ENCODE data around the gene ARPC2. TPM values are rescaled to one million over a fixed set of nuclear protein-coding genes. Genes with fewer than 3 reads are reported as not detected.
"Not testable (repeated sequence)": the region's sequence is repeated elsewhere in the genome, so short reads cannot be mapped to it uniquely, and the experiment has no call there.

The ARPC2 gene
- total and polyA plus RNA-seq, 3 experiments from 2014 or later, result 575 to 970 (median 600) TPM

DNA sequence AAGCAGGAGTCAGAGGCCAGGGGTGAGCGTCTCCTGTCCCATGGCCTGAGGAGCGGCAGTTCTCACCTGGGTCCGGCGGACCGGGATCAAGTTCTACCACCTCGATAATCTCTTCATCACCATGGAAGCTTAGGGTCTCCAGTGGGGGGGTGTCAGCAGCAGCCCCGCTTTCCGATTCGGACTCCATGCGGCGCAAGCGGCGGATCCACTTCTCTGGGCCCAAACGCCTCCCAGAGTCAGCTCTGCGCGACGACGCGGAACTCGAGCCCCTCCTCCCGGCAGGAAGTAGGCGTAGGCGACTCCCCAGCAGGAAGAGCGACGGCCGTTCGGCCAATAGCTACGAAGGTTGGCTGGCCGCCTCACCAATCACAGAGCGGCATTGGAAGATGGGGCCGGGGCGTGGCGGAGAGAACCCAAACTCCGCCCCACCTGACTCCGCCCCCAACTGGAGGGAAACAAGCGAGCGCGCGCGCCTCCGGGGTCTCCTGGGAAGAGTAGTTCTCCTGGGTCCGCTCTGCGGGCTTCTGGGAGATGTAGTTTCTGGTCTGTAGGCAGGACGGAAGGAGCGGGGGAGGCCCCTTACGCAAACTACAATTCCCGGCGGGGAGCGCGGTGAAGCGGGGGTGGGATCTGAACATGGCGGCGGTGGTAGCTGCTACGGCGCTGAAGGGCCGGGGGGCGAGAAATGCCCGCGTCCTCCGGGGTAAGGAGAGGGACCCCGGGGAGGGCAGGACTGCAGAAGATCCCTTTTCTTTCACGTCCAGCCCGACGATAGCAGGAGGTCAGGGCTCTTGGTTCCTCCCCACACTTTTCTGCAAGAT is 53.1 kb downstream of the ARPC2 start, which contains the start of the genes AAMP and PNKD:
TSS of gene AAMP (minus strand) at position 238 of the 821 bp plus-strand sequence. CDS start at position 187, 51 bp downstream.
TSS of gene PNKD (plus strand) at position 620 of the 821 bp plus-strand sequence. CDS start at position 637, 17 bp downstream.
- Mint-ChIP-seq H3K27ac (peak within 1 kb of the TSS; percentile 74 to 99 (median 92)), H3K9me3 (no peaks in the 10 kb centered on the region), H3K27me3 (no peaks in the 10 kb centered on the region), H3K36me3 (peaks cover 0 to 69% (median 11%) of the 10 kb centered on the region in 3 donors), H3K4me1 (peaks cover 42 to 66% (median 50%) of the 10 kb centered on the region in 3 donors), H3K4me3 (peak within 1 kb of the TSS; percentile 85 to 95 (median 89))
- Histone ChIP-seq H3K4me3 (ENCODE audit: low read length) (peak within 1 kb of the TSS; percentile 94), H3K4me1 (ENCODE audit: insufficient read depth, low read length) (peaks cover 31% of the 10 kb centered on the region), H3K9me3 (ENCODE audit: low read length) (no peaks in the 10 kb centered on the region), H3K36me3 (ENCODE audit: insufficient read depth, low read length) (peaks cover 35% of the 10 kb centered on the region), H3K27me3 (ENCODE audit: insufficient read depth, low read length, poor library complexity, severe bottlenecking) (no peaks in the 10 kb centered on the region), H3K27ac (ENCODE audit: low read depth, low read length) (peak within 1 kb of the TSS; percentile 83)
- ChIA-PET CTCF (interaction anchor here (0.8 to 8.4 kb wide), 20 partner anchors 8 to 125 kb away, joined by 3 to 144 read pairs (median 5); partner anchors contain the start of genes ARPC2, CATIP and TMBIM1), POLR2A (interaction anchor here (0.6 to 4.8 kb wide), 13 partner anchors 9 to 389 kb away, joined by 3 to 41 read pairs (median 3); partner anchors contain the start of genes ARPC2, BCS1L, GPBAR1 and ZNF142)
- peak; percentile 100 for DNase-seq

DNA sequence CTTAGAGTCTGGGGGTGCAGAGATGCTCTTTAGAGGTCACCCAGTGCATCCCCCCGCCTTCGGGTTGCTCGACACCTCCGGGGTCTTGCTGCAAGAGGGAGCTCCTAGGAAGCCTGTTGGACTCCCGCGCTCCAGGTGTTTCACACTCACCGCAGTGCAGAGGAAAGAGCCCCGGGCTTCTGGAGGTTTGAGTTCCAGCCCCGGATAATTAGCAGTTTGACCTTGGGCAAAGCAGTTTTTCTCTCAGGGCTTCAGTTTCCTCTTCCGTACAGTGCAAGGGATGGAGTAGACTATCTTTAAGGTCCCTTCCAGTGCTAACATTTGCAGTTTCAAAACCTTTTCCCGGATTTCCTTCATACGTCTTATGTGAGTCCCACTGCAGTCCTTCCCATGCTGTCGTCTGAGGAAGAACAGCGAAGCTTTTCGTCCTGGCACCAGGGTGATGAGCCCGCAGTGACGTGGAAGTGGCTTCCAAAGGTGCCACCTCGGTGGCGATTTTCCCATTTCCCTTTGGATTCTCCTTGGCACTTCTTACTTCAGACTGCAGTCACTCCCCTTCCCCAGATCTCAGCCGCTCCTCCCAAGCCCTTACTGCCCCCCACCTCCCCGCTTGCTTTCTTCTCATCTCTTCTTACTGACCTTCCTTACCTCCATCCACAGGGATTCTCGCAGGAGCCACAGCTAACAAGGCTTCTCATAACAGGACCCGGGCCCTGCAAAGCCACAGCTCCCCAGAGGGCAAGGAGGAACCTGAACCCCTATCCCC is 53.9 kb downstream of the ARPC2 start:
- H3K4me3 Mint-ChIP-seq, result peak overlapping the region; percentile 85 to 95 (median 89)
- ChIA-PET POLR2A (interaction anchor here (0.8 to 4.8 kb wide), 8 partner anchors 13 to 126 kb away, joined by 3 to 41 read pairs (median 6); partner anchors contain the start of gene ARPC2), CTCF (interaction anchor here (0.8 to 8.4 kb wide), 26 partner anchors 9 to 132 kb away, joined by 3 to 144 read pairs (median 4); partner anchors contain the start of genes ARPC2, CATIP and TMBIM1)

DNA sequence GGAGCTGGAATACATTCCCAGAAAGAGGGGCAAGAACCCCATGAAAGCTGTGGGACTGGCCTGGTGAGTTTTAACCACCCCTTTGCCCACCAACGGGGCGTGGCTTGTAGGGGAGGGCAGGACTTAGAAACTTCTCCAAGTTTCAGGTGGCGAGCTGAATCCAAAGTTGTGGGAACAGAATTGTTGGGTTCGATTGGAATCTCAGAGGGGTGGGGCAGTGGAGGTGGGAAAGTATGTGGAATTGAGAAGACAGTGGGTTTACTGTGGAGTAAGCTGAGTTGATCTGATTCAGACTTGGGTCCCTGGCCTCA is 54.5 kb downstream of the ARPC2 start:
- H3K27ac ChIP-seq (ENCODE audit: low read depth, low read length), result no peak overlapping the region
- peak overlapping the region; percentile 85 to 95 (median 89) for H3K4me3 Mint-ChIP-seq

More for the DNA sequence above, 53.9 kb downstream of the ARPC2 start:
- peak overlapping the region; percentile 54 for H3K27ac ChIP-seq (ENCODE audit: low read depth, low read length)
- H3K27ac Mint-ChIP-seq, result peak overlapping the region; percentile 7 to 99 (median 92)
- peaks cover 41 to 61% (median 48%) of the 10 kb centered on the region in 3 donors for H3K4me1 Mint-ChIP-seq
- peak overlapping the region; percentile 88 for H3K4me3 ChIP-seq (ENCODE audit: low read length)
- DNase-seq, result no peak
- H3K27me3 ChIP-seq (ENCODE audit: insufficient read depth, low read length, poor library complexity, severe bottlenecking), result no peaks in the 10 kb centered on the region
- H3K27me3 Mint-ChIP-seq, result no peaks in the 10 kb centered on the region
- H3K36me3 ChIP-seq (ENCODE audit: insufficient read depth, low read length), result peaks cover 36% of the 10 kb centered on the region
- H3K9me3 Mint-ChIP-seq, result no peaks in the 10 kb centered on the region
- peaks cover 31% of the 10 kb centered on the region for H3K4me1 ChIP-seq (ENCODE audit: insufficient read depth, low read length)
- H3K9me3 ChIP-seq (ENCODE audit: low read length), result no peaks in the 10 kb centered on the region
- peaks cover 0 to 69% (median 11%) of the 10 kb centered on the region in 3 donors for H3K36me3 Mint-ChIP-seq

DNA sequence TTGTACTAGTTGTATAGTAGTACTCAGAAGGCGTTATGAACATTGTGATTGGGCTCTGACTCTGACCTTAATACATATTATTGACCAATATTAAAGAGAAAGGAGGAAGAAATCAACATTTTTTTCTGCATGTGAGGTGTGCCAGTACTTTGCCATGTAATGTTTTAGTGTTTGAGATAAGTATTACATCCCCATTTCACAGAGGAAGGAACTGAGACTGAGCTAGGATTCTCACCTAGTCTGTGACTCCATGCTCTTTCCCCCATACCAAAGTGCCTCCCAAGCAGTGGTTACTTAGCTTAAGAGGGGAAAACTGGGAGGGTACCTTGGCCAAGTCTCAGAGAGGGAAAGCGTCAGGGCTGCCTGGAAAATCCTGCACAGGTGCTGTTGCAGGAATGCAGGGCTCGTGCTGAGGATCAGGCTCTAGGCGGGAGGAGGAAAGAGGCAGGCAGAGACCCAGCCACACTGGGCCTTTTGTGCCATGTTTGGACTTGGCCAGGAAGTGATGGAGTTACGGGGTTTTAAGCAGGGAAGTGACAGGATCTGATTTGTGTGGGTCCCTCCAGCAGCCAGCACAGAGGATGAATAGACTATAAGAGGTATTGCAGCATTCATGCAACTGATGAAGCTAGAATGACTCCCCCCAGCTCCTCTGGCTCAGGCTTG is 55.0 kb downstream of the ARPC2 start:
- Mint-ChIP-seq H3K4me3 (peak overlapping the region; percentile 85 to 95 (median 89)), H3K27me3 (no peaks in the 10 kb centered on the region), H3K9me3 (no peaks in the 10 kb centered on the region), H3K36me3 (peaks cover 2 to 69% (median 12%) of the 10 kb centered on the region in 3 donors), H3K4me1 (peaks cover 38 to 60% (median 42%) of the 10 kb centered on the region in 3 donors), H3K27ac (peak overlapping the region; percentile 7 to 94 (median 81))
- no peak for DNase-seq
- Histone ChIP-seq H3K4me1 (ENCODE audit: insufficient read depth, low read length) (peaks cover 31% of the 10 kb centered on the region), H3K36me3 (ENCODE audit: insufficient read depth, low read length) (peaks cover 36% of the 10 kb centered on the region), H3K27me3 (ENCODE audit: insufficient read depth, low read length, poor library complexity, severe bottlenecking) (no peaks in the 10 kb centered on the region), H3K4me3 (ENCODE audit: low read length) (peak overlapping the region; percentile 88), H3K27ac (ENCODE audit: low read depth, low read length) (no peak overlapping the region), H3K9me3 (ENCODE audit: low read length) (no peaks in the 10 kb centered on the region)
- POLR2A ChIA-PET, result interaction anchor here (0.8 to 4.8 kb wide), 3 partner anchors 12 to 19 kb away, joined by 4 to 41 read pairs (median 5); no protein-coding TSS in a partner anchor
- CTCF ChIA-PET, result interaction anchor here (0.6 to 8.4 kb wide), 18 partner anchors 12 to 135 kb away, joined by 3 to 144 read pairs (median 4); partner anchors contain the start of genes ARPC2, CATIP and TMBIM1

More for the DNA sequence above, 54.5 kb downstream of the ARPC2 start:
- H3K4me1 Mint-ChIP-seq, result peaks cover 39 to 59% (median 45%) of the 10 kb centered on the region in 3 donors
- peaks cover 0 to 69% (median 9%) of the 10 kb centered on the region in 3 donors for H3K36me3 Mint-ChIP-seq
- Histone ChIP-seq H3K4me1 (ENCODE audit: insufficient read depth, low read length) (peaks cover 31% of the 10 kb centered on the region), H3K36me3 (ENCODE audit: insufficient read depth, low read length) (peaks cover 36% of the 10 kb centered on the region), H3K4me3 (ENCODE audit: low read length) (peak overlapping the region; percentile 88), H3K27me3 (ENCODE audit: insufficient read depth, low read length, poor library complexity, severe bottlenecking) (no peaks in the 10 kb centered on the region), H3K9me3 (ENCODE audit: low read length) (no peaks in the 10 kb centered on the region)
- H3K9me3 Mint-ChIP-seq, result no peaks in the 10 kb centered on the region
- peak overlapping the region in 6 of 8 donors; percentile 7 to 94 (median 74) for H3K27ac Mint-ChIP-seq
- CTCF ChIA-PET, result interaction anchor here (0.8 to 8.4 kb wide), 15 partner anchors 13 to 132 kb away, joined by 3 to 144 read pairs (median 9); partner anchors contain the start of genes ARPC2, CATIP and TMBIM1
- POLR2A ChIA-PET, result interaction anchor here (0.8 to 4.8 kb wide), 3 partner anchors 13 to 19 kb away, joined by 4 to 41 read pairs (median 5); no protein-coding TSS in a partner anchor
- H3K27me3 Mint-ChIP-seq, result no peaks in the 10 kb centered on the region
- no peak for DNase-seq

DNA sequence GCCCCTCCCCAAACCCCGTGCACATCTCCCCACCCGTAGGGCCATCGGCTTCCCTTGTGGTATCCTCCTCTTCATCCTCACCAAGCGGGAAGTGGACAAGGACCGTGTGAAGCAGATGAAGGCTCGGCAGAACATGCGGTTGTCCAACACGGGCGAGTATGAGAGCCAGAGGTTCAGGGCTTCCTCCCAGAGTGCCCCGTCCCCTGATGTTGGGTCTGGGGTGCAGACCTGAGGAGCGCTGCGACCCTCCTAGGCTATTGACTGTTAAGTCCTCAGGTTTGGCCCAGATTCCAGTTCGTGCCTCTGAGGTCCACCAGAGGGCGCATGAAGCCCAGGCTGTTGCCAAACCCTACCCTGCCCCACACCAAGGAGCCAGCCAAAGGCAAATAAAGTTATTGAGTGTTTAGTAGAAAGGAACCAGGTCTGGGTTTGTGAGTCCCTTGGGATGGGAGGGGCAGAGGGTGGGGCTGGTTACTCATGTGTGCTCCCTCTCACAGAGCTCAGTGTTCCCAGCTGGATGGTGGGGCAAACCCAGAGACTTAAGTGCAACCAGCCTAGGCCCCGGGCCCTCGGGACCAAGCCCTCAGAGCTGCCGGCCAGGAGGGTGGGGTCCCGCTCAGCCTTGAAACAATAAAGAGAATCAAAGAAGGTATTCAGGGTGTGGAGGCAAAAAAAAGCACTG is 55.7 kb downstream of the ARPC2 start:
- Mint-ChIP-seq H3K36me3 (peaks cover 3 to 69% (median 15%) of the 10 kb centered on the region in 3 donors), H3K4me3 (peak overlapping the region; percentile 13 to 89 (median 29)), H3K4me1 (peaks cover 31 to 58% (median 35%) of the 10 kb centered on the region in 3 donors), H3K27ac (peak overlapping the region; percentile 13 to 94 (median 76)), H3K27me3 (no peaks in the 10 kb centered on the region), H3K9me3 (no peaks in the 10 kb centered on the region)
- POLR2A ChIA-PET, result interaction anchor here (0.9 to 4.8 kb wide), 5 partner anchors 12 to 51 kb away, joined by 3 to 41 read pairs (median 5); partner anchors contain the start of gene TMBIM1
- Histone ChIP-seq H3K36me3 (ENCODE audit: insufficient read depth, low read length) (peaks cover 42% of the 10 kb centered on the region), H3K4me3 (ENCODE audit: low read length) (no peak overlapping the region), H3K9me3 (ENCODE audit: low read length) (no peaks in the 10 kb centered on the region), H3K27ac (ENCODE audit: low read depth, low read length) (no peak overlapping the region), H3K27me3 (ENCODE audit: insufficient read depth, low read length, poor library complexity, severe bottlenecking) (no peaks in the 10 kb centered on the region), H3K4me1 (ENCODE audit: insufficient read depth, low read length) (peaks cover 31% of the 10 kb centered on the region)
- CTCF ChIA-PET, result interaction anchor here (0.6 to 8.4 kb wide), 20 partner anchors 12 to 134 kb away, joined by 3 to 144 read pairs (median 4); partner anchors contain the start of genes ARPC2, CATIP and TMBIM1
- peak; percentile 63 to 86 (median 71) for DNase-seq

DNA sequence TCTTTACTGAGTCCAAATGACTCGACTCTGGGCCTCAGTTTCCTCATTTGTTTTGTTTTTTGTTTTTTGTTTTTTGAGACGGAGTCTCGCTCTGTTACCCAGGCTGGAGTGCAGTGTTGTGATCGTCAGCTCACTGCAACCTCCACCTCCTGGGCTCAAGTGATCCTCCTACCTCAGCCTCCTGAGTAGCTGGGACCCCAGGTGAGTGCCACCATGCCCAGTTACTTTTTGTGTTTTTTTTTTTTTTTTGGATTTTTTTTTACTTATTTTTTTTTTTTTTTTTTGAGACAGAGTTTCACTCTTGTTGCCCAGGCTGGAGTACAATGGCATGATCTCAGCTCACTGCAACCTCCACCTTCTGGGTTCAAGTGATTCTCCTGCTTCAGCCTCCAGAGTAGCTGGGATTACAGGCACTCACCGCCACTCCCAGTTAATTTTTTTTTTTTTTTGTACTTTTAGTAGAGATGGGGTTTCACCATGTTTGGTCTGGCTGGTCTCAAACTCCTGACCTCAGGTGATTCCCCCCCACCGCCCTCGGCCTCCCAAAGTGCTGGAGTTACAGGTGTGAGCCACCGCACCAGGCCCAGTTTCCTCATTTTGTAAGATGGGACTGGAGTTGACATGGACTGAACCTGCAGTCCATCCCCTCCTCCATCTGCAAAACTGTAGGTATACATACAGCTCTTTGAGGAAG is 56.4 kb downstream of the ARPC2 start:
- H3K27ac Mint-ChIP-seq, result peak overlapping the region in 6 of 8 donors; percentile 32 to 88 (median 72)
- CTCF ChIA-PET, result interaction anchor here (0.7 to 8.4 kb wide), 17 partner anchors 11 to 132 kb away, joined by 3 to 144 read pairs (median 4); partner anchors contain the start of genes ARPC2, CATIP and TMBIM1
- H3K9me3 Mint-ChIP-seq; H3K27ac ChIP-seq (ENCODE audit: low read depth, low read length); H3K4me3 ChIP-seq (ENCODE audit: low read length); DNase-seq; H3K27me3 Mint-ChIP-seq; H3K9me3 ChIP-seq (ENCODE audit: low read length); H3K27me3 ChIP-seq (ENCODE audit: insufficient read depth, low read length, poor library complexity, severe bottlenecking): not testable (repeated sequence)
- H3K36me3 Mint-ChIP-seq, result peaks cover 3 to 73% (median 17%) of the 10 kb centered on the region in 3 donors
- POLR2A ChIA-PET, result interaction anchor here (0.5 to 4.8 kb wide), 6 partner anchors 11 to 83 kb away, joined by 3 to 41 read pairs (median 5); partner anchors contain the start of gene TMBIM1
- peak overlapping the region in 2 of 7 donors; percentile 53 to 63 for H3K4me3 Mint-ChIP-seq
- Histone ChIP-seq H3K36me3 (ENCODE audit: insufficient read depth, low read length) (peaks cover 49% of the 10 kb centered on the region), H3K4me1 (ENCODE audit: insufficient read depth, low read length) (peaks cover 31% of the 10 kb centered on the region)
- H3K4me1 Mint-ChIP-seq, result peaks cover 33 to 57% (median 35%) of the 10 kb centered on the region in 3 donors

Data from CD8-positive, alpha-beta memory T cell (primary cell).